HG03354 (cell line): ENCODE measurements around the gene FOXN3.
"Not testable (repeated sequence)": the region's sequence is repeated elsewhere in the genome, so short reads cannot be mapped to it uniquely, and the experiment has no call there.

Experiments
- ATAC-seq: cut with Tn5 transposase; IDR thresholded peaks from one replicate; pipeline ENCODE4 v1.9.1; 2021; ENCODE audit warnings: mild to moderate bottlenecking; ENCODE audit not compliant: unreplicated experiment, poor library complexity, severe bottlenecking

Gene FOXN3

GRCh38 chr14:89265234-89265633 lies 151.8 kb downstream of the FOXN3 start:
- ATAC-seq: no peak

- no peak for ATAC-seq
Observed at GRCh38 chr14:89264196-89264800, 152.7 kb downstream of the FOXN3 start.

GRCh38 chr14:89262041-89262440 lies 155.0 kb downstream of the FOXN3 start:
- ATAC-seq: no peak

GRCh38 chr14:89260898-89261297 lies 156.1 kb downstream of the FOXN3 start:
- ATAC-seq: no peak

GRCh38 chr14:89259951-89260609 lies 157.0 kb downstream of the FOXN3 start:
- ATAC-seq: no peak

GRCh38 chr14:89258728-89259273 lies 158.2 kb downstream of the FOXN3 start:
- no peak for ATAC-seq

- no peak for ATAC-seq
Observed at GRCh38 chr14:89256951-89257350, 160.1 kb downstream of the FOXN3 start.

GRCh38 chr14:89256283-89256682 lies 160.8 kb downstream of the FOXN3 start:
- no peak for ATAC-seq

- no peak for ATAC-seq
Observed at GRCh38 chr14:89255852-89256251, 161.2 kb downstream of the FOXN3 start.

GRCh38 chr14:89255012-89255411 lies 162.0 kb downstream of the FOXN3 start:
- ATAC-seq: no peak

- ATAC-seq: no peak
Observed at GRCh38 chr14:89254166-89254909, 162.7 kb downstream of the FOXN3 start.

- no peak for ATAC-seq
Observed at GRCh38 chr14:89252887-89253532, 164.0 kb downstream of the FOXN3 start.

GRCh38 chr14:89251061-89251460 lies 166.0 kb downstream of the FOXN3 start:
- no peak for ATAC-seq

GRCh38 chr14:89250655-89250975 lies 166.4 kb downstream of the FOXN3 start:
- not testable (repeated sequence) for ATAC-seq

- no peak for ATAC-seq
Observed at GRCh38 chr14:89249972-89250654, 166.9 kb downstream of the FOXN3 start.

- no peak for ATAC-seq
Observed at GRCh38 chr14:89249065-89249695, 167.9 kb downstream of the FOXN3 start.

GRCh38 chr14:89248411-89249064 lies 168.5 kb downstream of the FOXN3 start:
- no peak for ATAC-seq

- no peak for ATAC-seq
Observed at GRCh38 chr14:89247457-89248122, 169.4 kb downstream of the FOXN3 start.
